Caco-2 (cell line): Measurements from ENCODE around the gene NRXN3. TPM values are rescaled to one million over a fixed set of nuclear protein-coding genes. Genes with fewer than 3 reads are reported as not detected.
A peak's percentile ranks its signal among the peaks of the same experiment; 100 is the strongest.

Experiments
- BruUV-seq: library from RNA; stranded (reverse); fragments of 400-500 nt; replicated peaks from 2 replicates; lab custom pipeline; 2021; lab: Mats Ljungman, UMichigan
- CTCF ChIA-PET: fragments of 300-600 bp; sonication (Branson Sonifier 250); formaldehyde crosslinking; loops from one replicate; lab custom pipeline; 2022; ENCODE audit warnings: antibody characterized with exemption; lab: Charles Lee
- POLR2A ChIA-PET: fragments of 300-600 bp; sonication (Branson Sonifier 250); formaldehyde crosslinking; loops from one replicate; lab custom pipeline; 2022; ENCODE audit warnings: antibody characterized with exemption; lab: Charles Lee
- DNase-seq, 2 experiments: peaks; one replicate each; pipeline versions ENCODE4 v3.0.0 to v3.0.0-alpha.2; 2020 to 2022
- H3K27me3 ChIP-seq: replicated peaks from 2 replicates; pipeline ENCODE4 v1.6.0; 2011; ENCODE audit warnings: low read length; ENCODE audit not compliant: control insufficient read depth, insufficient read depth
- H3K36me3 ChIP-seq: 2 replicates; pipeline ENCODE4 v1.5.1; 2011; ENCODE audit warnings: low read length; ENCODE audit not compliant: control insufficient read depth, insufficient read depth
- H3K4me1 ChIP-seq: fragments of 250-450 bp; sonication (Bioruptor Pico); 2 replicates; pipeline ENCODE4 v1.5.1; 2020; ENCODE audit warnings: mild to moderate bottlenecking
- H3K4me3 ChIP-seq: 2 replicates; pipeline ENCODE4 v1.5.1; 2011; ENCODE audit warnings: low read depth, mild to moderate bottlenecking, control low read depth, low read length
- H3K9me3 ChIP-seq: fragments of 250-450 bp; sonication (Bioruptor Pico); 2 replicates; pipeline ENCODE4 v1.5.1; 2020; ENCODE audit warnings: mild to moderate bottlenecking, moderate library complexity
- H3K27ac Mint-ChIP-seq: one replicate; pipeline ENCODE4 v1.8.0; 2022; ENCODE audit warnings: mixed read lengths; ENCODE audit not compliant: unreplicated experiment
- H3K27me3 Mint-ChIP-seq: one replicate; pipeline ENCODE4 v1.8.0; 2022; ENCODE audit warnings: mixed read lengths; ENCODE audit not compliant: insufficient read depth, unreplicated experiment
- H3K36me3 Mint-ChIP-seq: one replicate; pipeline ENCODE4 v1.8.0; 2022; ENCODE audit warnings: mild to moderate bottlenecking, mixed read lengths; ENCODE audit not compliant: insufficient read depth, unreplicated experiment
- H3K4me1 Mint-ChIP-seq: one replicate; pipeline ENCODE4 v1.8.0; 2022; ENCODE audit warnings: low read depth, mixed read lengths; ENCODE audit not compliant: unreplicated experiment
- H3K4me3 Mint-ChIP-seq: one replicate; pipeline ENCODE4 v1.8.0; 2022; ENCODE audit warnings: mild to moderate bottlenecking, moderate library complexity, mixed read lengths; ENCODE audit not compliant: unreplicated experiment
- H3K9me3 Mint-ChIP-seq: one replicate; pipeline ENCODE4 v1.8.0; 2022; ENCODE audit warnings: mixed read lengths; ENCODE audit not compliant: unreplicated experiment
- intact Hi-C: fragments of 100-400 bp; cut with micrococcal nuclease; formaldehyde crosslinking; loops from one replicate; pipeline ENCODE4 v1.10.0; 2022; ENCODE audit not compliant: unreplicated experiment
- total RNA-seq: library from RNA; stranded (reverse); gene quantifications from 2 replicates; pipeline ENCODE4 v1.2.3, GENCODE V29; 2022
- TF ChIP-seq, protein P1 (sequence below), 2 experiments: fragments of 200-600 bp in 1 of 2; IDR thresholded peaks; 1 replicate in 1 of 2; 2 replicates in 1 of 2; pipeline versions ENCODE4 v1.5.1 to v1.8.0; 2011 to 2022; ENCODE audit warnings: antibody characterized with exemption in 1 of 2, control low read depth in 1 of 2, inconsistent platforms in 1 of 2, low read depth in 1 of 2, low read length in 1 of 2, mild to moderate bottlenecking in 1 of 2, moderate library complexity in 1 of 2; ENCODE audit not compliant: insufficient read depth in 1 of 2, severe bottlenecking in 1 of 2, unreplicated experiment in 1 of 2

Gene NRXN3
- total RNA-seq, 1 experiment from 2014 or later, result 12.4 TPM

DNA sequence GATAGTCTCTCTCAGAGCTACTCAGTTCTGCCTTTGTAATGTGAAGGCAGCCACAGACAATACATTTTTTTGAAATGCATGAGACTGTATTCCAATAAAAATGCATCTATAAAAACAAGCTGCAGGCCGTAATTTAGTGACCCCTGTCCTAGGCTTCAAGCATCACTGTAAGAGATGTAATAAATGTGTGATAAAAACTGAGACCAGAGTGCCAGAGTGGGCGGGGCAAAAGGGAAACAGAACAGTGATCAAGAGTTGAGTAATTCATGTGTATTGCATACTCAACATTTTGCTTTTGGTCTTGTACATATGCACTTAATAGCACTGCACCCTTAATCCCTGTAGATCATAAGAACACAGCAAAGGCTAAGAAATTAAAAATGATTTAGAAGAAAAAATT is 1297.7 kb downstream of the NRXN3 start:
- no TSS peak for BruUV-seq
- Mint-ChIP-seq H3K4me3 (no peak overlapping the region), H3K36me3 (no peaks in the 10 kb centered on the region), H3K4me1 (peaks cover 15% of the 10 kb centered on the region), H3K27ac (peak overlapping the region; percentile 43), H3K27me3 (no peaks in the 10 kb centered on the region), H3K9me3 (peaks cover 9% of the 10 kb centered on the region)
- no peaks in the 10 kb centered on the region for H3K27me3 ChIP-seq
- peaks cover 8% of the 10 kb centered on the region; the same call in 1 of the 2 replicates for H3K4me1 ChIP-seq
- H3K36me3 ChIP-seq, result no peaks in the 10 kb centered on the region
- ChIA-PET POLR2A (no interaction called here), CTCF (no interaction called here)
- no peak overlapping the region for H3K4me3 ChIP-seq
- DNase-seq, result peak; percentile 16 to 34
- no peaks in the 10 kb centered on the region for H3K9me3 ChIP-seq
- TF ChIP-seq, protein P1, sequence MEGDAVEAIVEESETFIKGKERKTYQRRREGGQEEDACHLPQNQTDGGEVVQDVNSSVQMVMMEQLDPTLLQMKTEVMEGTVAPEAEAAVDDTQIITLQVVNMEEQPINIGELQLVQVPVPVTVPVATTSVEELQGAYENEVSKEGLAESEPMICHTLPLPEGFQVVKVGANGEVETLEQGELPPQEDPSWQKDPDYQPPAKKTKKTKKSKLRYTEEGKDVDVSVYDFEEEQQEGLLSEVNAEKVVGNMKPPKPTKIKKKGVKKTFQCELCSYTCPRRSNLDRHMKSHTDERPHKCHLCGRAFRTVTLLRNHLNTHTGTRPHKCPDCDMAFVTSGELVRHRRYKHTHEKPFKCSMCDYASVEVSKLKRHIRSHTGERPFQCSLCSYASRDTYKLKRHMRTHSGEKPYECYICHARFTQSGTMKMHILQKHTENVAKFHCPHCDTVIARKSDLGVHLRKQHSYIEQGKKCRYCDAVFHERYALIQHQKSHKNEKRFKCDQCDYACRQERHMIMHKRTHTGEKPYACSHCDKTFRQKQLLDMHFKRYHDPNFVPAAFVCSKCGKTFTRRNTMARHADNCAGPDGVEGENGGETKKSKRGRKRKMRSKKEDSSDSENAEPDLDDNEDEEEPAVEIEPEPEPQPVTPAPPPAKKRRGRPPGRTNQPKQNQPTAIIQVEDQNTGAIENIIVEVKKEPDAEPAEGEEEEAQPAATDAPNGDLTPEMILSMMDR (IDR thresholded peaks at IDR 0.05; ENCODE audit: insufficient read depth in 1 of 2, low read depth in 1 of 2, low read length in 1 of 2, severe bottlenecking in 1 of 2, unreplicated experiment in 1 of 2), result no peak
- intact Hi-C loops, result no loop called here

DNA sequence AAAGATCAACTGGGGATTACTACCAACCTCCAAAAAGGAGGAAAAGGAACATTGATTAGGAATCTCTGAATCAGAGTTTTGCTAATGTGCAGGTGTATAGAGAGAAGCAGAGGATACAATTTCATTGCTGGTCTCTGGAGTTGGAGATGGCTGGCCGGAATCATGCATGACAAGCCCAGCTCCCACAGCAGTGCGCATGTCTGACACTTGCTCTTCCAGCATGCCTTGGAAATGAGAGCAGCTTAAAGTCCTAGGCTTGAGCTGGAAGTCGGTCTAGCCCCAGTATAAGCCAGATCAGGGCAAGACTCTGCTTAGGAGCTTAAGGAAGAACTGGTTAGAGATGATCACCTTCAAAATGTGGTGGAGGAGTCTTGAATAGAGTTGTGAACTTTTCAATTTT is 1298.3 kb downstream of the NRXN3 start:
- CTCF ChIA-PET, result no interaction called here
- H3K9me3 Mint-ChIP-seq, result peaks cover 9% of the 10 kb centered on the region
- H3K36me3 ChIP-seq, result no peaks in the 10 kb centered on the region
- H3K4me3 Mint-ChIP-seq, result no peak overlapping the region
- H3K4me1 ChIP-seq, result peaks cover 8% of the 10 kb centered on the region; the same call in 1 of the 2 replicates
- TF ChIP-seq, protein P1 (IDR thresholded peaks at IDR 0.05; ENCODE audit: insufficient read depth in 1 of 2, low read depth in 1 of 2, low read length in 1 of 2, severe bottlenecking in 1 of 2, unreplicated experiment in 1 of 2), result no peak
- no peak overlapping the region for H3K4me3 ChIP-seq
- no peaks in the 10 kb centered on the region for H3K36me3 Mint-ChIP-seq
- peaks cover 15% of the 10 kb centered on the region for H3K4me1 Mint-ChIP-seq
- H3K27ac Mint-ChIP-seq, result peak overlapping the region; percentile 43
- no peaks in the 10 kb centered on the region for H3K27me3 Mint-ChIP-seq
- H3K9me3 ChIP-seq, result no peaks in the 10 kb centered on the region
- intact Hi-C loops, result no loop called here
- no peaks in the 10 kb centered on the region for H3K27me3 ChIP-seq
- POLR2A ChIA-PET, result no interaction called here
- no TSS peak for BruUV-seq
- no peak for DNase-seq

DNA sequence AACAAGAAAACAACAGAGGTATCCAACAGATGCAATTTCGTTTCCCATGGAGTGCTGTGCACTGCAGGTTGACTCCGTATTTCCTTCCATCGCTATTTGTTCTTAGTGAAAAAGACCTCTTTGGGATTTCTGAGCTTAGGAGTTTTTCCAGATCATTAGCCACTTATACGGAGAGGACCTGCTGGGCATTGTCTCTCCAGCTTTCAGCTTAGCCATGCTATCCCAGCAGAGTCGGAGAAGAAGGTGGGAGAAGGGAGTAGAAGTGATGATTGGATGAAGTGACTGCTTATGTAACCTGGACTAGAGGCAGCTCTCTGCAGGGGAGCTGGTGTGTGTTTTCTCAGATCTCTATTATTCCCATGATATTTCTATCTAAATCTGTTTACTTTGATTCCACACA is 1303.5 kb downstream of the NRXN3 start:
- H3K27ac Mint-ChIP-seq, result no peak overlapping the region
- no peaks in the 10 kb centered on the region for H3K27me3 Mint-ChIP-seq
- no TSS peak for BruUV-seq
- Histone ChIP-seq H3K36me3 (no peaks in the 10 kb centered on the region), H3K27me3 (no peaks in the 10 kb centered on the region), H3K4me3 (no peak overlapping the region), H3K9me3 (no peaks in the 10 kb centered on the region), H3K4me1 (no peaks in the 10 kb centered on the region)
- no peak for DNase-seq
- TF ChIP-seq, protein P1 (IDR thresholded peaks at IDR 0.05; ENCODE audit: insufficient read depth in 1 of 2, low read depth in 1 of 2, low read length in 1 of 2, severe bottlenecking in 1 of 2, unreplicated experiment in 1 of 2), result no peak
- intact Hi-C loops, result no loop called here
- no peaks in the 10 kb centered on the region for H3K36me3 Mint-ChIP-seq
- POLR2A ChIA-PET, result no interaction called here
- H3K9me3 Mint-ChIP-seq, result peaks cover 9% of the 10 kb centered on the region
- H3K4me3 Mint-ChIP-seq, result no peak overlapping the region
- CTCF ChIA-PET, result no interaction called here
- peaks cover 6% of the 10 kb centered on the region for H3K4me1 Mint-ChIP-seq
